Ovary (tissue), 3 donors: ENCODE measurements around the gene OR13A1.

Experiments
- EP300 ChIP-seq: sonication (generic); formaldehyde crosslinking; IDR thresholded peaks from one replicate; pipeline ENCODE4 v1.6.1; 2017; ENCODE audit warnings: antibody characterized with exemption
- POLR2A ChIP-seq: fragments of 450-650 bp; IDR thresholded peaks from one replicate; pipeline ENCODE4 v1.6.1; 2017; ENCODE audit warnings: antibody characterized with exemption, mild to moderate bottlenecking, moderate library complexity
- TF ChIP-seq, protein P1 (sequence below), 3 donors: fragments of 450-650 bp in 2 of 3; fragments of 200-600 bp in 1 of 3; IDR thresholded peaks; one replicate each; pipeline versions ENCODE4 v1.5.1 to v1.8.0; 2016 to 2022; ENCODE audit warnings: antibody characterized with exemption in 3 of 3, mild to moderate bottlenecking in 1 of 3
- donor health status: DM: no; HTN: no; CAD: no.

DNA sequence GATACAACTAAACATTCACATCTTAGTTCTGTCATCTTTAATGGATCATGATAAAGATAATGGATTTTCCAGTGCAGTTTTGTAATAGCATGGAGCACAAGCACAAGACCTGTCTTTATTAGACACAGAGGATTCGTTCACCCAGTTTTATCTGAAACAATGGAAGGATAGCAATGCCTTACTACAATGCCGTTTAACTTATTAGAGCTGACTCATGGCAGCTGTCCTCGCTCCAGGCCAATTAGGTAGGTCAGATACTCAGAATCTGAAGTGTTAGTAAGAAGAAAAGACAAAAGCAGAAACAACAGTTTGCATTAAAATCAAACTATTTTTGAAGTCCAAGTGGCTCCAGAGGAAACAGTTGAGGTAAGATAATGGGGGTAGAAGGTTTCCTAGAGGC lies 12.8 kb downstream of the OR13A1 start:
- TF ChIP-seq, protein P1, sequence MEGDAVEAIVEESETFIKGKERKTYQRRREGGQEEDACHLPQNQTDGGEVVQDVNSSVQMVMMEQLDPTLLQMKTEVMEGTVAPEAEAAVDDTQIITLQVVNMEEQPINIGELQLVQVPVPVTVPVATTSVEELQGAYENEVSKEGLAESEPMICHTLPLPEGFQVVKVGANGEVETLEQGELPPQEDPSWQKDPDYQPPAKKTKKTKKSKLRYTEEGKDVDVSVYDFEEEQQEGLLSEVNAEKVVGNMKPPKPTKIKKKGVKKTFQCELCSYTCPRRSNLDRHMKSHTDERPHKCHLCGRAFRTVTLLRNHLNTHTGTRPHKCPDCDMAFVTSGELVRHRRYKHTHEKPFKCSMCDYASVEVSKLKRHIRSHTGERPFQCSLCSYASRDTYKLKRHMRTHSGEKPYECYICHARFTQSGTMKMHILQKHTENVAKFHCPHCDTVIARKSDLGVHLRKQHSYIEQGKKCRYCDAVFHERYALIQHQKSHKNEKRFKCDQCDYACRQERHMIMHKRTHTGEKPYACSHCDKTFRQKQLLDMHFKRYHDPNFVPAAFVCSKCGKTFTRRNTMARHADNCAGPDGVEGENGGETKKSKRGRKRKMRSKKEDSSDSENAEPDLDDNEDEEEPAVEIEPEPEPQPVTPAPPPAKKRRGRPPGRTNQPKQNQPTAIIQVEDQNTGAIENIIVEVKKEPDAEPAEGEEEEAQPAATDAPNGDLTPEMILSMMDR (IDR thresholded peaks at IDR 0.05): no peak
- TF ChIP-seq POLR2A (no peak), EP300 (no peak)
